ES-I3 (cell line): ENCODE measurements around the gene CAMK2B.
"Not testable (repeated sequence)": the region's sequence is repeated elsewhere in the genome, so short reads cannot be mapped to it uniquely, and the experiment has no call there.

ENCODE experiments used
- H3K36me3 ChIP-seq: 2 replicates; pipeline ENCODE4 v1.6.1; 2013; ENCODE audit warnings: mild to moderate bottlenecking, low read length, control low read depth, moderate library complexity; ENCODE audit not compliant: insufficient read depth
- H3K4me1 ChIP-seq: 2 replicates; pipeline ENCODE4 v1.6.1; 2013; ENCODE audit warnings: mild to moderate bottlenecking, control low read depth, low read length; ENCODE audit not compliant: insufficient read depth
- H3K9ac ChIP-seq: 2 replicates; pipeline ENCODE4 v1.6.1; 2013; ENCODE audit warnings: low read depth, mild to moderate bottlenecking, low read length, moderate library complexity
- H3K9me3 ChIP-seq: 2 replicates; pipeline ENCODE4 v1.6.1; 2013; ENCODE audit warnings: mild to moderate bottlenecking, low read length, moderate library complexity; ENCODE audit not compliant: control insufficient read depth, insufficient read depth

Gene CAMK2B

GRCh38 chr7:44172803-44173424 lies 152.5 kb downstream of the CAMK2B start:
- no peaks in the 10 kb centered on the region for H3K9me3 ChIP-seq
- H3K4me1 ChIP-seq, result peaks cover 7% of the 10 kb centered on the region; the same call in 1 of the 2 replicates
- H3K9ac ChIP-seq, result no peak overlapping the region
- H3K36me3 ChIP-seq, result no peaks in the 10 kb centered on the region

DNA sequence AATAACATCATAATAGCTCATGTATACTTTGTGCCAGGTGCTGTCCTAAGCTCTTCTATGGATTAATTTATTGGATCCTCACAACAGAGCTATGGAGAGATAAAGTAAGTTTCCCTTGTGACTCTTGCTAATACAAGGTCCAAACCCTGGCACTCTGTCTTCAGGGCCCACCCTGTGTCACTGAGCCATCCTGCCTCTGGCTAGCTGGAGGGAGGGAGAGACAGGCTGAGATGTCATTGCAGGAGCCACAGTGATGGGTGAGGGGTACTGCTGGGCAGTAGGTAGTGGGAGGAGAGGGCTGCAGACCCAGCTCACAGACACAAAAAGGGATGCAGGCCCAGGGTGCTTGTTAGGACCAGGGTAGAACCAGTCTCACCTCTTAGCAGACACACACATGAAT lies 153.0 kb downstream of the CAMK2B start:
- Histone ChIP-seq H3K9ac (no peak overlapping the region), H3K36me3 (no peaks in the 10 kb centered on the region), H3K4me1 (peaks cover 3% of the 10 kb centered on the region; the same call in 1 of the 2 replicates), H3K9me3 (no peaks in the 10 kb centered on the region)

- not testable (repeated sequence) for H3K9ac ChIP-seq, H3K9me3 ChIP-seq, H3K4me1 ChIP-seq, H3K36me3 ChIP-seq
Measured at GRCh38 chr7:44171901-44172300, 153.5 kb downstream of the CAMK2B start.

DNA sequence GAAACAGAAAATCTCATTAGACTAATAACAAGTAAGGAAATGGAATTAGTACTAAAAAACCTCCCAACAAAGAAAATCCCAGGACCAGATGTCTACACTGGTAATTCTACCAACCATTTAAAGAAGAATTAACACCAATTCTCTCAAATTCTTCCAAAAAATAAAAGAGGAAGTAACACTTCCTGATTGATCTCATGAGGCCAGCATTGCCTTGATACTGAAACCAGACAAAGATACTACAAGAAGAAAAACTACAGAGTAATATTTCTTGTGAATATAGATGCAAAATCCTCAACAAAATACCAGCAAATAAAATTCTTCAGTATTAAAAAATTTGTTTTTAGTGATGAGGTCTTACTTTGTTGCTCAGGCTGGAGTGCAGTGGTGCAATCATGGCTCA lies 157.5 kb downstream of the CAMK2B start:
- Histone ChIP-seq H3K9me3 (no peaks in the 10 kb centered on the region), H3K9ac (no peak overlapping the region), H3K36me3 (no peaks in the 10 kb centered on the region), H3K4me1 (peaks cover 11% of the 10 kb centered on the region; the same call in 1 of the 2 replicates)
